Hippocampal formation (tissue), 2 donors: ENCODE results near the gene SERPINA3.

Experiments used
- DNase-seq, 2 donors: peaks; one replicate each; lab custom pipeline; 2025; lab: John Stamatoyannopoulos, UW

SERPINA3 gene

GRCh38 chr14:94655169-94655710 lies 43.0 kb downstream of the SERPINA3 start:
- DNase-seq: no peak

GRCh38 chr14:94656043-94656442 lies 43.9 kb downstream of the SERPINA3 start:
- no peak for DNase-seq

- no peak for DNase-seq
Observed at GRCh38 chr14:94659256-94659655, 47.1 kb downstream of the SERPINA3 start.

GRCh38 chr14:94659901-94660300 lies 47.7 kb downstream of the SERPINA3 start:
- no peak for DNase-seq

DNA sequence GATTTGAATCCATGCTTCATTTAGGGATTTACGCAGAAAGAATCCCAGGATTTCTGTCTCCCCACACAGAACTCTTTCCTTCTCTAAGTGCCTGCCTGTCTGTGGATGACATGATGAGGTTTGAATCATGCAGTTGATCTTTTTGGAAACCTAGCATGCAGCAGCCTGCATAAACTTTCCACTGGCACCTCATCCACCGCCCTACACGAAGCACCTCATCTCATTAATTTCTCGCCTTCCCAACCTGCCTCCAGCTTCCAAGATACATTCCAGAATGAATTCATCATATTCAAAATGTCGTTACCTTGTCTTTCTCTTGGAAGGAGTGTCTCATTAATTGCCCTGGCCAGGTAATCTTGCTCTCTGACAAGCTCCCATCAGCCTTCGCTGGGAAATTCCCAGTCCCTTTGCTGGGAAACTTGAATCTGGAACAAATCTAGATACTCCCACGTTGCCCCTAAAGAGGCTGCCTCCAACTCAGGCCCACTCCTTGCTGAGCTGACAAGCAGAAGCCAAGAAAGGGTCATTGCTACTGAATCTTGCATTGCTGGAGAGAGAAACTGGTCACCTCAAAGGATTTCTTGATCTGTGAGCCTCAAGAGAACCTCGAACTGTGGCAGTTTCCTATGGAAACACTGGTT lies 48.2 kb downstream of the SERPINA3 start:
- no peak for DNase-seq

DNA sequence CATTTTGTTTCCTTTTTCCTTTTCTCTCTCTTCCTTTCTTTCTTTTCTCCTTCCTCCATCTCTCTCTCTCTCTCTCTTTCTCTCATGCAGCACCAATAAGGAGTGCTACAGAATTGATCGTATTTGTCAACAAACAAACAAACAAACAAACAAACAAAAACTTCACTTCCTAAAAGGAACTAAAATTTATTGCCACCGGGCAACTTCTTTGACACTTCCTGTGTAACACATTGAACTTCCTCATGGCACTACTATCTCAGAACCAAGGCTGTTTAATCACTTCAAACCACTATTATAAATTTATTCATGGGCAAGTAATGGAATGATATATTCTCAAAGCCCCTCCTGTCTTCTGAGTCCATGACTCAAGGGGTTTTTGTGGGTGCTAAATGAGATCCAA lies 51.3 kb downstream of the SERPINA3 start:
- no peak for DNase-seq

DNA sequence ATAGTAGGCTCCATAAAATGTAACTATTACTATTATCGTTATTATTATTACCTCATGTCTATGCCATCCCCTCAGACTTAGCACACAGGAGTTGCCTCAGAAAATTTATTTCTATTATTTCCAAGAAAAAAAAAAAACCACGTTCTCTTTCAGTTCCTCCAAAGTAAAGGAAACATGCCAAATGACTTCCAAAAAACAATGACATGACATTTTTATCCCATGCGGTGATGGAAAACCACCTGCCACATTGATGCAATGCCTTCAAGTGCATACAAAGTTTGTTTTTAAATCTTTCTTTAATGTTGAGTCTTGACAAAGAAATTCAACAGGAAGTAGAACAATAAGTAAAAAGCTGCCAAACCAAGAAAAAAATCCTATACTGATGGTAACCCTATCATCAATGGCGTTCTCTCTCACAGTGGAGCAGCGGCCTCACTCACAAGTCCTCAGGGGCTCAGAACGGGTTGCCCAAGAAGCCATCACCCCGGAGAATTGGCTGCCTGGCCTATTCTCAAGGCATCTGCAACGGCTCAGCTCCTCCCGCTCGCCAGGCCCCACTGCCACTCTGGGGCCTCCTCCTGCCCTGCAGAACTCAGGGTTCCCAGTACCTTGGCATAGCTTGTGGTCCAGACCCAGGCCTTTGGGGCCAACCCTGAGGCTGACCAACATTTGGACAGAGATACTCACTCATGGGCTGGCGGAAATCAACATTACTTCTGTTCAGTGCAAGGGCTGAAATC lies 51.9 kb downstream of the SERPINA3 start:
- DNase-seq: no peak

DNA sequence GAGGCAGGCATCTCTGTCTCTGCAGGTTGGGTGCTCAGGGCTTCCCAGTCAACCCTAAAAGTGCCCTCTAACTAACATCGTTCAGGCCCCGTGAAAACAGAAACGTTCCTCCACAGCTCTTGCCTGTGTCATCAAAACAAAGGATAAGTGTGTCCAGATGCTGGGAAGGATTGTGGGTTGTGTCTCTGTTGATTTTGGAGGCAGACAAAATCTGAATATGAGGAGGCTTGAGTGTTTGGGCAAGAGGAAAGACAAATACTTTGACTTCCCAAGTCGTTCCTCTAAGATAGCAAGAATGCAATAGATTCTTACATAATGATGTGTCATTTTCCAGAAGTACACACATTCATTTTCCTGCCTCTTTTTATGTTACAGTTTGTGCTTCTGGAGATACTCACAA lies 52.9 kb downstream of the SERPINA3 start:
- no peak for DNase-seq

DNA sequence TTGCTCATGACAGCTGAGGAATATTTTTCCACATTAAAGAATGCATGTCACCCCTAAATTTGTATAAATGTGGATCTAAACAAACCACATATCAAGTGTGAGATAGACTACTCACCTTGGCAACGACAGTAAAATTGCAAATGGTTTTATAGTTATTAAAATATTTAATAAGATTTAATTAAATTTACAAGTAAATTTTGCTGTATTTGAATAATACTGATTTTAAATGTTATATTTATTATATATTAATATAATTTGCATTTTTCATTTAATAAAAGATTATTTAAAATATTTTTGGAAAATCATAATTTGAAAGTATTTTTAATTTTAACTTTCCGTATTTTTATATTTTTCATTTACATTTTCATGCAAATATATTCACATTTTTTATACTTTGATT lies 53.4 kb downstream of the SERPINA3 start:
- no peak for DNase-seq

DNA sequence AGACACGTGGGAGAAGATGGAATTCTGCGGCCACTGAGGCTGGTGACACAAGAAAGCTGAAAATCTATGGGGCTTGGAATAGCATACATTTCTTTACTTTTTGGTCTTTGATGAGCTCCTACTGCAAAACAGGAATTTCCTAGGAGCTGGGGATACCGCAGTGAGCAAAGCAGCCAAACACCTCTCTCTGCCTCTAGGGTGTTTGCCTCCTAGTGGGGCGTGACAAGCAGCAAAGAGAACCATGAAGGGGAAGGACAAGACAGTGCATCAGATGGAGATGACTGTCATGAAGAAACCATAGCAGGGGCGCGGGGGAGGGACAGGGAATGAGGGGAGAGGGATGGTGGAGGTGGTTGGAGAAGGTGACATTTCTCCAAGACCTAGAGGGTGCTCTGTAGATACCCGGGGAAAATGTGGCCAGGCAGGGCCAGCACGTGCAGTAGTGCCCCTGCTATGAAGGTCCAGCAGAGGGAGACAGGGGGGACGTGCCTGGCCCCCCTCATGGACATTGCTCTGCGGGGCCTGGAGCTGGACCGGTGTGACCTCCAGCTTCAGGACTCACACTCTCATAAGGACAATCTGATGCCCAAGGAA lies 58.6 kb downstream of the SERPINA3 start:
- DNase-seq: no peak

DNA sequence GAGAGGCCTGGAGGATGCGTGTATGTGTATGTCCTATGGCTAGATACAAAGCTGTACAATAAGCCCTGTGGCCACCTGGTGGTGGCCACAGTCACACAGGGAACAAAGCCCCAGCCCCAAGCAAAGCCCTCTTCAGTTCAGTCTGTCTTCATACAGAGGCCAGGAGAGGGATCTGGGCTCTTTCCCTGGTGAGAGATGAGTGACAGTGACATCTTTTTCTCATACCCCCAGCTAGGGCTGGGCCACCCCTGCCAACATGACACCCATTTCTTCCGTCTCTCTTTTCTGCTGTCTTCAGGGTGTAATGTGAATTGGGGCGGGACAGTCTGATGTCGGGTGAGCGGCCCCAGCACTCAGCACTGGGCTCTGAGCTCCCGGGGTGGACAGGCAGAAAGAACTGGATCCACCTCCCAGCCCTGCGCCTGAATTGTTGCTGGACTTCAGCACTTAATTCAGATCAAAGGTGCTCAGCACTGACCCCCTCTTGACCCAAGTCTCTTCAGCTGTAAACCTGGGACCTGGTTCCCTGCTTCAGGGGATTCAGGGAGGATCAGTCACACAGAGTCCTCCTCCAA lies 59.8 kb downstream of the SERPINA3 start:
- no peak for DNase-seq

DNA sequence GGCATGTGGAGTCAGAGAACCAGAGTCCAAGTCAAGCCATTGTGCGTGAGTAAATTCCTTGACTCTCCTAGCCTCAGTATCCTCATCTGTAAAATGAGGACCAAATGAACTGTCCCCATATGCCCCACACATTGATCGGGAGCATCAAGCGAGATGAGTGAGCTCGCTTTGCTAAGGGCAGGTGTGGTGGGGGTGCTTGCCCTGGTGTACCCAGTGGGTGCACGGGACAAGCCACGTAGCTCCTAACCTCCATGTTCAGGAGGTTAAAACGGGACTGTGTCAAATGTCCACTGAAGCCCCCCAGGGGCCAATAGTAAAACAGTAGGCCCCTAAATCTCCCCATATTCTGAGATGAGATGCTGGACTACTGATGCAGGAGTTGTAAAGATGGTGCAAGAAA lies 60.9 kb downstream of the SERPINA3 start:
- no peak for DNase-seq
